Activated CD4-positive, alpha-beta memory T cell treated with anti-CD3 and anti-CD28 coated beads for 36 hours (primary cell): ENCODE measurements around the gene NAGLU. TPM values are rescaled to one million over a fixed set of nuclear protein-coding genes. Genes with fewer than 3 reads are reported as not detected.
"Not testable (repeated sequence)": the region's sequence is repeated elsewhere in the genome, so short reads cannot be mapped to it uniquely, and the experiment has no call there.

Source experiments
- CTCF ChIA-PET: fragments of 350-600 bp; sonication (Branson Sonifier 250); formaldehyde crosslinking; loops from one replicate; lab custom pipeline; 2021; ENCODE audit warnings: antibody characterized with exemption, inconsistent platforms; lab: Charles Lee
- POLR2A ChIA-PET: fragments of 350-600 bp; sonication (Branson Sonifier 250); formaldehyde crosslinking; loops from one replicate; lab custom pipeline; 2021; ENCODE audit warnings: antibody characterized with exemption; lab: Charles Lee
- DNase-seq: peaks from one replicate; pipeline ENCODE4 v3.0.0-alpha.2; 2020
- H3K27ac Mint-ChIP-seq: one replicate; pipeline ENCODE4 v1.8.0; 2021; ENCODE audit warnings: mixed read lengths
- H3K27me3 Mint-ChIP-seq: one replicate; pipeline ENCODE4 v1.8.0; 2021; ENCODE audit warnings: mixed read lengths
- H3K36me3 Mint-ChIP-seq: one replicate; pipeline ENCODE4 v1.8.0; 2021; ENCODE audit warnings: mixed read lengths
- H3K4me1 Mint-ChIP-seq: one replicate; pipeline ENCODE4 v1.8.0; 2021; ENCODE audit warnings: low read depth, mixed read lengths
- H3K4me3 Mint-ChIP-seq: one replicate; pipeline ENCODE4 v1.8.0; 2021; ENCODE audit warnings: mild to moderate bottlenecking, mixed read lengths
- H3K9me3 Mint-ChIP-seq: one replicate; pipeline ENCODE4 v1.8.0; 2021; ENCODE audit warnings: mixed read lengths
- intact Hi-C: fragments of 100-400 bp; cut with micrococcal nuclease; formaldehyde crosslinking; loops from one replicate; pipeline ENCODE4 v1.15.1; 2023
- total RNA-seq, 2 experiments: library from RNA; stranded (reverse); gene quantifications; one replicate each; pipeline ENCODE4 v1.2.3, GENCODE V29; 2021

Gene NAGLU
- total RNA-seq, 2 experiments from 2014 or later = 12.2 to 13.9 TPM

DNA sequence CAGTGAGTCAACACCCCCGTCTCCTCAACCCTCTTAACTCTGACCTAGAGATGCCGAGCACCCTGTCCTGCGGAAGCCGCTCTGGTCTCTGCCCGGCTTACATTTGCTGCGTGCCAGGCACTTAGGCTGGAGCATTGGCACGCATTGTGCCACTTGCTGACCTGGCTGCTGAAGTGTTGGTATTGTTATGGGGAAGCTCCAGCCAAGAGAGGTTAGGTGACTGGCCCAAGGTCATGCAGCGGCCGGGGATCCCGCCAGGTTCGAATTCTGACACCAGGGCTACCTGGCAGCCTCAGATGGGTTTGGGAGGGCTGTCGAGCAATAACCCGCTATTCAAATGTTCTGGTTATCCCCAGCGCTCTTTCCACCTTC lies 11.6 kb downstream of the NAGLU start:
- no peaks in the 10 kb centered on the region for H3K27me3 Mint-ChIP-seq
- no peak overlapping the region for H3K27ac Mint-ChIP-seq
- H3K4me3 Mint-ChIP-seq = no peak overlapping the region
- ChIA-PET POLR2A (no interaction called here), CTCF (interaction anchor here (0.9 to 1.6 kb wide), 7 partner anchors 12 to 214 kb away, joined by 3 to 9 read pairs (median 3); partner anchors contain the start of genes NAGLU, PSMC3IP and RAMP2)
- peaks cover 6% of the 10 kb centered on the region for H3K4me1 Mint-ChIP-seq
- no peaks in the 10 kb centered on the region for H3K9me3 Mint-ChIP-seq
- no peaks in the 10 kb centered on the region for H3K36me3 Mint-ChIP-seq
- intact Hi-C loops = no loop called here
- DNase-seq = no peak

DNA sequence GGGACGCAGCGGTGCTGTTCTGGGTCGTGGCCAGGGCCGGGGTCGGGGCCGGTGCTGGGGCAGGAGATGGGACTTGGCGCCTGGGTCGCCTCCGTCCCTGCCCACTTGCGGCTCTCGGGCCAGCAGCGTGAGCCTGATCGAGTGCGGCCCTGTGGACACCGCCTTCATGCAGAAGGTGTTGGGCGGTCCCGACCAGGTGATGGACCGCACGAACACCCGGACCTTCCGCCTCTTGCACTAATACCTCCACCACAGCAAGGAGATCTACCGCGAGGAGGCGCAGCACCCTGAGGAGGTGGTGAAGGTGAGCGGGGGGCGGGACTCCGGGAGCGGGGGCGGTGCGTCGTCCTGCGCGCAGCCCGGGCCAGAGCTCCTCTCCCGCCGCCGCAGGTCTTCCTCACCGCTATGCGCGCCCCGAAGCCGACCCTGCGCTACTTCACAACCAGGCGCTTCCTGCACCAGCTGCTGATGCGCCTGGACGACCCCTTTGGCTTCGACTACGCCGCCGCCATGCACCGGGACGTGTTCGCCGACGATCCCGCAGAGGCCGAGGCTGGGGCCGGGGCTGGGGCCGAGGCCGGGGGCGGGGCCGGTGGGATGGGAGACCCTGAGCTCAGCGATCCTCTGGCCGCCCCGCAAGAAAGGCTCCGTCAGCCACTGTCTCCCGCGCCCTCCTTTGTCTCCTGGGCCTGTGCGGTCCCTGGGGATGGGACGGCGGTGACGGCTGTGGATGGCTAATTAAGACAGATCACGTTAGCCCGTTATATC lies 12.2 kb downstream of the NAGLU start:
- no peaks in the 10 kb centered on the region for H3K27me3 Mint-ChIP-seq
- CTCF ChIA-PET = interaction anchor here (0.5 to 1.6 kb wide), 14 partner anchors 11 to 1359 kb away, joined by 3 to 9 read pairs (median 3); partner anchors contain the start of genes CAVIN1, MPP2, NAGLU and PSMC3IP
- H3K36me3 Mint-ChIP-seq = no peaks in the 10 kb centered on the region
- DNase-seq = peak; percentile 89
- POLR2A ChIA-PET = no interaction called here
- intact Hi-C loops = no loop called here
- H3K9me3 Mint-ChIP-seq = no peaks in the 10 kb centered on the region
- no peak overlapping the region for H3K27ac Mint-ChIP-seq
- peaks cover 7% of the 10 kb centered on the region for H3K4me1 Mint-ChIP-seq
- peak overlapping the region; percentile 29 for H3K4me3 Mint-ChIP-seq

DNA sequence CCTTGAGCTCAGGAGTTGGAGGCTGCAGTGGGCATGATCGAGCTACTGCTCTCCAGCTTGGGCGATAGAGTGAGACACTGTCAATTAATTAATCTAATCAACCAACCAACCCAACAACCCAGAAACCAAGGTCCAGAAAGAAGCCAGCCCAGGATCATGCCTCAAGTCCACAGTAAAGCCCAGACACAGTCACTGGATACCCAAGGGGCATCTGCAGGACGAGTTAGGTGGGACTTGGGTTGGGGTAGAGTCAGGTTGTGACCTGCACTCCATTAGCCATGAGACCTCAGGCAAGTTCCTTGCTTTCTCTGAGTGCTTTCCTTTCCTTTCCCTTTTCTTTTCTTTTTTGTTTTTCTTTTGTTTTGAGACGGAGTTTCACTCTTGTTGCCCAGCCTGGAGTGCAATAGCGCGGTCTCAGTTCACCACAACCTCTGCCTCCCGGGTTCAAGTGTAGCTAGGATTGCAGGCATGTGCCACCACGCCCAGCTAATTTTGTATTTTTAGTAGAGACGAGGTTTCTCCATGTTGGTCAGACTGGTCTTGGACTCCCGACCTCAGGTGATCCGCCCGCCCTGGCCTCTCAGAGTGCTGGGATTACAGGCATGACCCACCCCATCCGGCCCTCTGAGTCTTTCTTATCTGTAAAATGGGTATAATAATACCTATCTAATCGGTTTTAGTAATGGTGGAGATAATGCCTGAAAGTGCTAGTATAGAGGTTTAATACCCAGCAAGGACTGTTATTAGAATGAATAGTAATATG lies 13.1 kb downstream of the NAGLU start:
- POLR2A ChIA-PET = no interaction called here

DNA sequence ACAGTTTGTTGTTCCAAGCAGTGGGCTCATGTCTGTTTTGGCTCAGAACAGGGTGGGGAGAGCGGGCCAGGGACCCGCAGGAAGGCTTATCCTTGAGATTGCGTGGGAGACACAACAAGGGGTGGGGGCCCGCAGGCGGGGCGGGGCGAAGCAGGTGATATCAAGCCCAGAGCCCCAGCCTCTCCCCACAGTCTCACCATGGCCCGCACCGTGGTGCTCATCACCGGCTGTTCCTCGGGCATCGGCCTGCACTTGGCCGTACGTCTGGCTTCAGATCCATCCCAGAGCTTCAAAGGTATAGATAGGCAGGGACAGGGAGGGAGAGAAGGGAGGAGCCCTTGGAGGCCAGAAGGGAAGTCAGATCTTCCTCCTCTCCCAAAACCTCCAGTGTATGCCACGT lies 16.7 kb downstream of the NAGLU start, which contains the start of gene HSD17B1:
Gene HSD17B1 (plus strand): TSS at position 188 of the 400 bp plus-strand sequence. CDS start 11 bp downstream, at position 199.
- H3K27me3 Mint-ChIP-seq, DNase-seq, intact Hi-C loops, H3K9me3 Mint-ChIP-seq, H3K36me3 Mint-ChIP-seq, CTCF ChIA-PET: not testable (repeated sequence)
- Mint-ChIP-seq H3K27ac (peak within 1 kb of the TSS; percentile 13), H3K4me3 (peak within 1 kb of the TSS; percentile 87), H3K4me1 (peaks cover 15% of the 10 kb centered on the region)
- POLR2A ChIA-PET = interaction anchor here (0.9 kb wide), 1 partner anchor 10 kb away, joined by 3 read pairs; no protein-coding TSS in a partner anchor

More for the DNA sequence above, 13.1 kb downstream of the NAGLU start:
- no peaks in the 10 kb centered on the region for H3K36me3 Mint-ChIP-seq
- H3K27me3 Mint-ChIP-seq = no peaks in the 10 kb centered on the region
- no peaks in the 10 kb centered on the region for H3K9me3 Mint-ChIP-seq
- peaks cover 13% of the 10 kb centered on the region for H3K4me1 Mint-ChIP-seq
- H3K27ac Mint-ChIP-seq = no peak overlapping the region
- CTCF ChIA-PET = interaction anchor here (0.7 to 1.6 kb wide), 9 partner anchors 11 to 127 kb away, joined by 3 to 9 read pairs (median 4); partner anchors contain the start of genes CAVIN1, NAGLU and PSMC3IP
- DNase-seq = no peak
- intact Hi-C loops = no loop called here
- no peak overlapping the region for H3K4me3 Mint-ChIP-seq

DNA sequence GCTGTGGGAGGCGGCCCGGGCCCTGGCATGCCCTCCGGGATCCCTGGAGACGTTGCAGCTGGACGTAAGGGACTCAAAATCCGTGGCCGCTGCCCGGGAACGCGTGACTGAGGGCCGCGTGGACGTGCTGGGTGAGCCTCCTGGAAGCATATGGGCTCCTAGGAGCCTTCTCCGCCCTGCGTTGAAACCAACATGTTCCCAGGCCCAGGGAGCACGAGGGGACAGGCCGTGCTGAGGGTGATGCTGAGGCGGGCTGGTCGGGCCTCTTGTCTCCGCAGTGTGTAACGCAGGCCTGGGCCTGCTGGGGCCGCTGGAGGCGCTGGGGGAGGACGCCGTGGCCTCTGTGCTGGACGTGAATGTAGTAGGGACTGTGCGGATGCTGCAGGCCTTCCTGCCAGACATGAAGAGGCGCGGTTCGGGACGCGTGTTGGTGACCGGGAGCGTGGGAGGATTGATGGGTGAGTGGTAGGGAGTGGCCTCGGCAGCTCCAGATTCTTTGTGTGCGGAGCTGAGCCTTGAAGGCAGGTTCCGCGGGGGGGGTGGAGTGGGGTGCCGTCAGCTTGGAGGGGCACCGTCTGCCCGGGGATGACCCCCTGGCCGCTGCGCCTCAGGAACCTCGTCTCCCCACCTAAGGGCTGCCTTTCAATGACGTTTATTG lies 17.2 kb downstream of the NAGLU start:
- Mint-ChIP-seq H3K27ac (peak overlapping the region; percentile 13), H3K4me1 (peaks cover 15% of the 10 kb centered on the region), H3K9me3 (no peaks in the 10 kb centered on the region), H3K27me3 (no peaks in the 10 kb centered on the region), H3K36me3 (no peaks in the 10 kb centered on the region), H3K4me3 (peak overlapping the region; percentile 87)
- intact Hi-C loops = no loop called here
- POLR2A ChIA-PET = interaction anchor here (0.9 kb wide), 2 partner anchors 10 to 13 kb away, joined by 3 read pairs; partner anchors contain the start of gene MLX
- no peak for DNase-seq
- CTCF ChIA-PET = interaction anchor here (0.9 to 2.2 kb wide), 4 partner anchors 14 to 36 kb away, joined by 3 to 10 read pairs (median 6); partner anchors contain the start of gene PSMC3IP

DNA sequence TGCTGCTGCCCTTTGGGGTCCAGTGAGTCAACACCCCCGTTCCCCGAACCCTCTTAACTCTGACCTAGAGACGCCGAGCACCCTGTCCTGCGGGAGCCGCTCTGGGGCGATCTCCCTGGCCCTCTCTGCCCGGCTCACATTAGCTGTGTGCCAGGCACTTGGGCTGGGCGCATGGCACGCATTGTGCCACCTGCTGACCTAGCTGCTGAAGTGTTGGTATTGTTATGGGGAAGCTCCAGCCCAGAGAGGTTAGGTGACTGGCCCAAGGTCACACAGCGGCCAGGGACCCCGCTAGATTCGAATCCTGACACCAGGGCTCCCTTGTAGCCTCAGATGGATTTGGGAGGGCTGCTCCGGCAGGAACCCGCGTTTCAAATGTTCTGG lies 17.8 kb downstream of the NAGLU start:
- Mint-ChIP-seq H3K27ac (peak overlapping the region; percentile 85), H3K9me3 (no peaks in the 10 kb centered on the region), H3K4me3 (peak overlapping the region; percentile 87), H3K4me1 (peaks cover 14% of the 10 kb centered on the region), H3K27me3 (no peaks in the 10 kb centered on the region), H3K36me3 (no peaks in the 10 kb centered on the region)
- peak; percentile 37 for DNase-seq
- ChIA-PET CTCF (interaction anchor here (0.9 to 2.2 kb wide), 8 partner anchors 12 to 36 kb away, joined by 3 to 10 read pairs (median 6); partner anchors contain the start of genes MLX, NAGLU and PSMC3IP), POLR2A (interaction anchor here (0.8 to 1.5 kb wide), 4 partner anchors 9 to 18 kb away, joined by 3 to 6 read pairs (median 4); partner anchors contain the start of genes MLX and NAGLU)
- intact Hi-C loops = no loop called here

DNA sequence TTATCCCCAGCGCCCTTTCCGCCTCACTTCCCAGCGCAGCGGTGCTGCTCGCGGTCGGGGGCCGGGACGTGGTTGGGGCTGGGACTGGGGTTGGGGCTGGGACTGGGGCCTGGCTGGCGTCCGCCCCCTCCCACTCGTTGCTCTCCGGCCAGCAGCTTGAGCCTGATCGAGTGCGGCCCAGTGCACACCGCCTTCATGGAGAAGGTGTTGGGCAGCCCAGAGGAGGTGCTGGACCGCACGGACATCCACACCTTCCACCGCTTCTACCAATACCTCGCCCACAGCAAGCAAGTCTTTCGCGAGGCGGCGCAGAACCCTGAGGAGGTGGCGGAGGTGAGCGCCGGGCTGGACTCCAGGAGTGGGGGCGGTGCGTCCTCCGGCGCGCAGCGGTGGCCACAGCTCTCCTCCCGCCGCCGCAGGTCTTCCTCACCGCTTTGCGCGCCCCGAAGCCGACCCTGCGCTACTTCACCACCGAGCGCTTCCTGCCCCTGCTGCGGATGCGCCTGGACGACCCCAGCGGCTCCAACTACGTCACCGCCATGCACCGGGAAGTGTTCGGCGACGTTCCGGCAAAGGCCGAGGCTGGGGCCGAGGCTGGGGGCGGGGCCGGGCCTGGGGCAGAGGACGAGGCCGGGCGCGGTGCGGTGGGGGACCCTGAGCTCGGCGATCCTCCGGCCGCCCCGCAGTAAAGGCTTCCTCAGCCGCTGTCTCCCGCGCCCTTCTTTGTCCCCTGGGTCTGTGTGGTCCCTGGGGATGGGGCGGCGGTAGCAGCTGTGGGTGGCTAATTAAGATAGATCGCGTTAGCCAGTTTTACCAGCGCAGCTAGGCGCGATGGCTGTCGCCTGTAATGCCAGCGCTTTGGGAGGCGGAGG lies 18.4 kb downstream of the NAGLU start:
- H3K36me3 Mint-ChIP-seq = no peaks in the 10 kb centered on the region
- ChIA-PET POLR2A (interaction anchor here (0.6 to 1.5 kb wide), 8 partner anchors 9 to 51 kb away, joined by 3 to 6 read pairs (median 3); partner anchors contain the start of genes MLX, NAGLU and PSMC3IP), CTCF (interaction anchor here (0.8 to 2.2 kb wide), 10 partner anchors 12 to 209 kb away, joined by 3 to 10 read pairs (median 4); partner anchors contain the start of genes MLX, NAGLU and PSMC3IP)
- peaks cover 9% of the 10 kb centered on the region for H3K4me1 Mint-ChIP-seq
- peak overlapping the region; percentile 85 for H3K27ac Mint-ChIP-seq
- intact Hi-C loops = no loop called here
- peak overlapping the region; percentile 87 for H3K4me3 Mint-ChIP-seq
- DNase-seq = peak; percentile 86
- no peaks in the 10 kb centered on the region for H3K9me3 Mint-ChIP-seq
- no peaks in the 10 kb centered on the region for H3K27me3 Mint-ChIP-seq

DNA sequence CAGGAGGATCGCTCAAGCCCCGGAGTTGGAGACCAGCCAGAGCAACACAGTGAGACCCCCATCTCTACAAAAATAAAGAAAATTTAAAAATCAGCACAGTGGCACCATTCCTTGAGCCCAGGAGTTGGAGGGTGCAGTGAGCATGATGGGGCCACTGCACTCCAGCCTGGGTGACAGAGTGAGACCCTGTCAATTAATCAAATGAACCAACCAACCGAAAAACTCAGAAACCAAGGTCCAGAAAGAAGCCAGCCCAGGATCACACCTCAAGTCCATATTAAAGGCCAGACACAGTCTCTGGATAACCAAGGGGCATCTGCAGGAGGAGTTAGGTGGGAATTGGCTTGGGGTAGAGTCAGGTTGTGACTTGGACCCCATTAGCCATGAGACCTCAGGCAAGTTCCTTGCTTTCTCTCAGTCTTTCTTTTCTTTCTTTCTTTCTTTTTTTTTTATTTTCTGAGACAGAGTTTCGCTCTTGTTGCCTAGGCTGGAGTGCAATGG lies 19.1 kb downstream of the NAGLU start:
- intact Hi-C loops = no loop called here
- peak overlapping the region; percentile 85 for H3K27ac Mint-ChIP-seq

DNA sequence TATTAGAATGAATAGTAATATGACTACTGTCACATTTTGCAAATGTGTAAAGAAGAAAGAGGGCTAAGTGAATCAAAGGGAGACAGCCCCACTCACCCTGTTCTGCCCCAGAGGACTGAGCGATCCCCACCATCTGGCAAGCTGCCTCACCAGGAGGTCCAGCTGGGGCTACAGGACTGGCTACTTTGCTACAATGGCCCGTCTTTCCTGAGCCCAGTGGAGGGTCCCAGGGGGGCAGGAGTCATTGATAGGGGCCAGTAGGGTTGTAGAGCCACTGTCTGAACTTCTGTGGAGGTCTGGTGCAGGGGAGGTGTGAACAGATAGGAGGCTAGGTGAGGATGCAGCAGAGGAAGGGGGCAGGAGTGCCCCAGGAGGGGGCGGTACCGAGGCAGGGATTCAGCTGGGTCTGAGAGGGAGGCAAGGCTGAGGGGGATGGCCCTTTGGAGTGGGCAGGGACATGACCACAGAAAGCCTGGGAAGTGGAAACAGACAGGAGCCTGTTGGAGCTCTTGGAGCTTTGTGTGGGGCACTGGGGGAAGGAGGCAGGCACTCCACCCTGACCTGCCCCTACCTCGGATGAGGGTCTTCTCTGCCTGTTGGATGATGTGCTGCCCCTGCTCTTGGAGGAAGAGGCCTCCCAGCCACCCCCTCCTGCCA lies 20.0 kb downstream of the NAGLU start:
- intact Hi-C loops, CTCF ChIA-PET, H3K9me3 Mint-ChIP-seq, DNase-seq, H3K4me3 Mint-ChIP-seq, POLR2A ChIA-PET, H3K36me3 Mint-ChIP-seq, H3K27ac Mint-ChIP-seq, H3K27me3 Mint-ChIP-seq: not testable (repeated sequence)
- H3K4me1 Mint-ChIP-seq = peaks cover 13% of the 10 kb centered on the region

More for the DNA sequence above, 19.1 kb downstream of the NAGLU start:
- ChIA-PET POLR2A (interaction anchor here (0.6 to 1.5 kb wide), 6 partner anchors 13 to 50 kb away, joined by 3 to 6 read pairs (median 4); partner anchors contain the start of genes NAGLU and PSMC3IP), CTCF (interaction anchor here (0.8 to 2.2 kb wide), 7 partner anchors 11 to 209 kb away, joined by 3 to 10 read pairs (median 6); partner anchors contain the start of genes MLX, NAGLU and PSMC3IP)
- H3K27me3 Mint-ChIP-seq = no peaks in the 10 kb centered on the region
- H3K36me3 Mint-ChIP-seq = no peaks in the 10 kb centered on the region
- peak overlapping the region; percentile 87 for H3K4me3 Mint-ChIP-seq
- no peaks in the 10 kb centered on the region for H3K9me3 Mint-ChIP-seq
- DNase-seq = no peak
- H3K4me1 Mint-ChIP-seq = peaks cover 9% of the 10 kb centered on the region

DNA sequence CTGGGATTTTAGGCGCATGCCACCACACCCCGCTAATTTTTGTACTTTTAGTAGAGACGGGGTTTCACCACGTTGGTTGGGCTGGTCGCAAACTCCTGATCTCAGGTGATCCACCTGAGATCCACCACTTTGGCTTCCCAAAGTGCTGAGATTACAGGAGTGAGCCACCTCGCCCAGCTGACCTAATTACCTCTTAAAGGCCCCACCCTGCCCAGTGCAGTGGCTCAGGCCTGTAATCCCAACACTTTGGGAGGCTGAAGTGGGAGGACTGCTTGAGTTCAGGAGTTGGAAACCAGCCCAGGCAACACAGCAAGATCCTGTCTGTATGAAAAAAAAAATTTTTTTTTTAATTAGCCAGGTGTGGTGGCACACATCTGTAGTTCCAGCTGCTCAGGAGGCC lies 23.0 kb downstream of the NAGLU start:
- intact Hi-C loops = no loop called here
- Mint-ChIP-seq H3K36me3 (peaks cover 7% of the 10 kb centered on the region), H3K27me3 (no peaks in the 10 kb centered on the region), H3K4me1 (peaks cover 29% of the 10 kb centered on the region), H3K4me3 (no peak overlapping the region), H3K27ac (no peak overlapping the region), H3K9me3 (no peaks in the 10 kb centered on the region)
- POLR2A ChIA-PET = interaction anchor here (0.9 kb wide), 1 partner anchor 22 kb away, joined by 5 read pairs; no protein-coding TSS in a partner anchor
- DNase-seq = no peak
- CTCF ChIA-PET = interaction anchor here (1.0 to 2.1 kb wide), 4 partner anchors 10 to 41 kb away, joined by 3 to 9 read pairs (median 4); partner anchors contain the start of gene PSMC3IP
